Astrocyte of the spinal cord (primary cell): ENCODE data around the gene SIAH2.
A peak's percentile ranks its signal among the peaks of the same experiment; 100 is the strongest.

Experiments used
- DNase-seq: peaks from one replicate; pipeline ENCODE4 v3.0.0; 2011; ENCODE audit warnings: low read depth, low spot score
- H3K4me3 ChIP-seq: 2 replicates; pipeline ENCODE4 v1.5.1; 2011; ENCODE audit warnings: low read depth, mild to moderate bottlenecking, low read length, moderate library complexity
- in situ Hi-C: cut with HindIII; loops from 2 replicates; pipeline ENCODE4 v1.10.0; 2017; ENCODE audit warnings: low sequenced_read_pairs
- TF ChIP-seq, protein P1 (sequence below): IDR thresholded peaks from 2 replicates; pipeline ENCODE4 v1.5.1; 2012; ENCODE audit warnings: low read depth, mild to moderate bottlenecking, low read length, inconsistent platforms

SIAH2 gene

DNA sequence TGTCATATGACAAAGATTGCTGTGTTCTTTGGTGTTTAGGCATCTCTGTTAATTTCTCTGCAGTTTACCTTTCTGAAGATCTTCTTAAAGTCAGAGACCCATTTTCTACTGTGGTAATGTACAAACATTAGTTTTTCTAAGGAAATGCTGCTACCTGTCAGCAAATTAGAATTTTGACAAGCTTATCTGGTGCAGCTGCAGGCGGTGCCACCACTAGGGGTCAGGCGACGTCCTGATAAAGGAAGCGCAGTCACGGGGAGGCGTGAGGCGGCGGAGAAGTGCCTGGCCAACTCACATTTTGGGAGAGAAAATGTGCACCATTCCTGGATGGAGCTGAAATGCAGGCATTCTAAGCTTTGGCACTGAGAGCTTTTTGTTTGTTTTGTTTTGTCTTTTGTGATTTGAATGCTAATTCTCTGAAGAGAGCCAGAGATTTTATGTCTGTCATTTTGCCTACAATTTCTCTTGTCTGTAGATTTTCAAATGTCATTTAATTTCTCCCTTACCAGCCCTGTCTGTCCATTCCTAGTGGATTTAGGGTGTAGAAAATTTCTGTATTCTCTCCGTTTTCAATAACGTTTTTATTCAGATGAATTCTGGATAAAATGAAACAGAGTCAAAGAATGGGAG lies 24.9 kb upstream of the SIAH2 start:
- TF ChIP-seq, protein P1, sequence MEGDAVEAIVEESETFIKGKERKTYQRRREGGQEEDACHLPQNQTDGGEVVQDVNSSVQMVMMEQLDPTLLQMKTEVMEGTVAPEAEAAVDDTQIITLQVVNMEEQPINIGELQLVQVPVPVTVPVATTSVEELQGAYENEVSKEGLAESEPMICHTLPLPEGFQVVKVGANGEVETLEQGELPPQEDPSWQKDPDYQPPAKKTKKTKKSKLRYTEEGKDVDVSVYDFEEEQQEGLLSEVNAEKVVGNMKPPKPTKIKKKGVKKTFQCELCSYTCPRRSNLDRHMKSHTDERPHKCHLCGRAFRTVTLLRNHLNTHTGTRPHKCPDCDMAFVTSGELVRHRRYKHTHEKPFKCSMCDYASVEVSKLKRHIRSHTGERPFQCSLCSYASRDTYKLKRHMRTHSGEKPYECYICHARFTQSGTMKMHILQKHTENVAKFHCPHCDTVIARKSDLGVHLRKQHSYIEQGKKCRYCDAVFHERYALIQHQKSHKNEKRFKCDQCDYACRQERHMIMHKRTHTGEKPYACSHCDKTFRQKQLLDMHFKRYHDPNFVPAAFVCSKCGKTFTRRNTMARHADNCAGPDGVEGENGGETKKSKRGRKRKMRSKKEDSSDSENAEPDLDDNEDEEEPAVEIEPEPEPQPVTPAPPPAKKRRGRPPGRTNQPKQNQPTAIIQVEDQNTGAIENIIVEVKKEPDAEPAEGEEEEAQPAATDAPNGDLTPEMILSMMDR = peak; percentile 91
- in situ Hi-C loops = no loop called here
- no peak overlapping the region for H3K4me3 ChIP-seq
- DNase-seq = peak; percentile 72

DNA sequence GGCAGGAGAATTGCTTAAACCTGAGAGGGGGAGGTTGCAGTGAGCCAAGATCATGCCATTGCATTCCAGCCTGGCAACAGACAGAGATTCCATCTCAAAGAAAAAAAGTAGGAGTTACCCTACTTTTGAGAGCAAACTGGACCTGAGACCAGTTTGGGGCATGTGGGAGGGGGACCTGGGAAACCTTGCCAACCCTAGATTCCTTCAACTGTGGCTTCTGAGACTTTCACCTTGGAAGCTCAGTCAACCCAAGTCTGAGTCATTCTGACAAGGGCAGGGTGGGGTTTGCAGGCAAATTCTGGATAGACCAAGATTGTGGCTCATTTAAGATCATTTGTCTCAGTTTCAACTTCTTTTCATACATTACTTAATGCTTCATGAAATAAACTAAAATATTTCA lies 23.8 kb upstream of the SIAH2 start:
- no peak overlapping the region for H3K4me3 ChIP-seq
- TF ChIP-seq, protein P1 = no peak
- in situ Hi-C loops = no loop called here
- no peak for DNase-seq

DNA sequence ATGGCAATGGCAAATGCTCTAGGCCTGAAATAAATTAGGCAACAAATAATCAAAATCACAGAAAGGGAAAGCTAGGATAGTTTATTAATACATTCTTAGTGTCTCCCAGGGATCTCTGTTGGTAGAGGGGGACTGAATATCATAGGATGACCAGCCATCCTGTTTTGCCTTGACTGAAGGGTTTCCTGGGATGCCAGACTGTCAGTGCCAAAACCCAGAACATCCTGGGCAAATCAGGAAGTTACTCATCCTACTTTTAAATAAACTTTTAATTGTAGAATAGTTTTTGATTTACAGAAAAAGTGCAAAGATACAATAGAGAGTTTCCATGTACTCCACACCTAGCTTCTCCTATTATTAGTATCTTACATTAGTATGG lies 21.8 kb upstream of the SIAH2 start:
- TF ChIP-seq, protein P1 = no peak
- in situ Hi-C loops = no loop called here
- no peak for DNase-seq
- no peak overlapping the region for H3K4me3 ChIP-seq

DNA sequence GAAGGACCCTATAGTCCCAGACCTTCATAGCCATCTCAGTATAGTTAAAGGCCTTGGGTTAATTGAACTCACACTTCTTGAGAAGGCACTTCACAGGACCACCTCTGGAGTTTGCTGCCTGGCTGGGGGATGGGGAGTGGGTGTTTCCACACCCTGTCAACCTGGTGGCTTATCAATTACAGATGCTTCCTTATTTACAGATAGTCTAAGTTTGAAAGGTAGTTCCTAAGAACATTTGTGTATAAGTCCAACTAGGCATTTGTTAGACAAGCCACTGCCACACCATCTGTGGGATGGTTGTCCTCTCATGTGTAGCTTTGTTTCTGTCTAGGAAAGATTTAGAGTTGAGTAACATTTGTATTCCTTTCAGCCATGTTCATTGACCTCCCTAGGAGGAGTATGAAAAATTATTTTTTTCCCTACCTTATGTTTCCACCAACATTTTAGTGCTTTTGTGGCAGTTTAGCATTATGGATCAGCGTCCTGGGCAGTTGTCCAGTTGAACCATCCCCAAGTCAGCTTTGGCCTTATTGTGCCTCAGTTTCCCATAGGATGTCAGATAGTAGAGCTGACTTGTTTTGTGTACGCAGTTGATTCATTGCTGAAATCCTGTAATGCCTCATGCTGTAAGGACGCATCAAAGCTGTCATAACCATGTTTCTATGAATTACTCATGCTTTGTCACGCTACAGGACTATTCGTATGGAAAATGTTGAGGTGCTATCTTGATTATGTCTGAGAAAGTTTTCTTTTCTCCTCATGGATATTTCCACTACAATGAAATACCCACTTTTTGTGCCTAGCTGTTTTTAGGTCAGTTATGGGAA lies 21.2 kb upstream of the SIAH2 start:
- TF ChIP-seq, protein P1 = no peak
- in situ Hi-C loops = no loop called here
- no peak overlapping the region for H3K4me3 ChIP-seq
- no peak for DNase-seq

DNA sequence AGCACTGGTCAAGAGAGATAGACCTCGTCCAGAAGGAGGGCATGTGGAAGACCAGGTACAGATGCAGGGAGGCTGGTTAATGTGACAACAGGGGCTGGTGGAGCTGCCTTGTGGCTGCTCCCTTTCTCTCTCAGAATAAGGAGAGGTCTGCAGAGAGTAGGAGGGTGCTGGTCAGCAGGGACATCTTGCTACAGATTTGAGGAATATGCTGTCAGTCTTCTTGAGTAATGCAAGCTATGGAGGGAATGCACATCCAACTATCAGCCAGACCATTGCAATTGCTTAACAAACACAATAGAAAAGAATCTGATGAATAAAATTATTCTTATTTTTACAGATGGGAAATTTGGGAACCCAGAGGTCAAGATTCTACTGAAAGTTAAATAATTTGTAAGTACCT lies 20.3 kb upstream of the SIAH2 start:
- in situ Hi-C loops = no loop called here
- no peak for DNase-seq
- TF ChIP-seq, protein P1 = no peak
- H3K4me3 ChIP-seq = no peak overlapping the region

DNA sequence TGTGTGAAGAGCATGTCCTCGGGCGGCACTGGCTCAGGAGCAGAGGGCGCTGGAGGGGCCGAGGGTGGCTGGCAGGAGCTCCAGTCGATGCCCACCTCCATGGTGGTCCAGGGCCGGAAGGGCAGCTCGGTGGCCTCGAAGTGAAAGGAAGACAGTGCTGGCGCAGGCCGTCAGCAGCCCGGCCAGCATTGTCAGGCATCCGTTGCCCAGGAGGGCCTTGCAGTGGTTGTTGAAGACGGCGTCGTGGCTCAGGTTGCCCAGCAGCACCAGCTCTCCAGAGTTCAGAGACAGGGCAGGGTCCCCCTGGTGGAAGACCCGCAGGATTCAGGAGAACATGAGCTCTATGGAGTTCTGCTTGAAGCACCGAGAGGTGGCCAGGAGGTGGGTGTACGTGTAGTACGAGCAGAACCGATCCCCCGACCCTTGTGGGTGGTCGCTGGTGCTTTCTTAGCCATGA lies 16.5 kb upstream of the SIAH2 start:
- H3K4me3 ChIP-seq = no peak overlapping the region
- DNase-seq = no peak
- TF ChIP-seq, protein P1 = no peak
- in situ Hi-C loops = no loop called here
